GM21717 (cell line): ENCODE data around the gene ALDH3B1.

Experiments
- ATAC-seq: cut with Tn5 transposase; IDR thresholded peaks from one replicate; pipeline ENCODE4 v1.9.1; 2021; ENCODE audit warnings: mild to moderate bottlenecking, moderate library complexity; ENCODE audit not compliant: unreplicated experiment

ALDH3B1 gene

GRCh38 chr11:68012843-68013610 is 2.9 kb downstream of the ALDH3B1 start:
- ATAC-seq, result no peak

- ATAC-seq, result no peak
These were observed 3.6 kb downstream of the ALDH3B1 start for GRCh38 chr11:68013611-68014156.

DNA sequence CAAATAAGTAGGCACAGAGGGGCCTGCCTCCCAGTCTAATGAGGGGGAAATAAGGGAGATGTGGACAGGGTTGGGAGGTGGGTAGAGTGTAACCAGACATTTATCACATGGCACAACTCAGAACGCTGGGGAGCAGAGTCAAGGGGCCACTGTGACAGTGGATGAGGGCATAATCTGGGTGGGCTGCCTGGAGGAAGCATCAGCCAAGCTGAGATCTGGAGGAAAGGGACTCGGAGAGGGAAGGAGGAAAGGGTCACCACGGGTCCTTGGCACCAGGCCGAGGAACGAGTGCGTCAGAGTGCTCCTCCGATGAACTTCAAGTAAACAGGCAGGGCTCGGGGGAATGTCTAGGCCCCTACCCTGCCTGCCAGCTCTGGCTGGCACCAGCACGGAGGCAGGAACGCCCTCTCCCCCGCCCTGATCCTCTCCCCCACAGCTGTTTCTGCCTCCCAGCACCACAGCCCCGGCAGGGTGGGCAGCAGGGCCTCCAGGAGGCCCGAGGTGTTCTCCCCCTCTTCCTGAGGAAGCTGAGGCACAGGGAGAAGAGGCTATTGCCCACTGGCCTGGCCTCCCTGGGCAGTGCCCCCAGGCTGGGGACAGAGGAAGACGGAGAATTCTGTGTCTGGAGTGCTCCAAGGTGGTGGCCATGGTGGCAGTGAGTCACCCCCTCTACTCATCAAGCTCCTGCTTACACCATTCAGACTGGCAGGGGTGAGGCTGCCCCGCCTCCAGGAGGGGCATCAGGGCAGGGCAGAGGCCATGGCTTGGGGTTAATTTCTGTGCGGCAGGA is 4.2 kb downstream of the ALDH3B1 start:
- ATAC-seq, result no peak

- ATAC-seq, result no peak
These were observed 4.9 kb downstream of the ALDH3B1 start for GRCh38 chr11:68014947-68015447.

DNA sequence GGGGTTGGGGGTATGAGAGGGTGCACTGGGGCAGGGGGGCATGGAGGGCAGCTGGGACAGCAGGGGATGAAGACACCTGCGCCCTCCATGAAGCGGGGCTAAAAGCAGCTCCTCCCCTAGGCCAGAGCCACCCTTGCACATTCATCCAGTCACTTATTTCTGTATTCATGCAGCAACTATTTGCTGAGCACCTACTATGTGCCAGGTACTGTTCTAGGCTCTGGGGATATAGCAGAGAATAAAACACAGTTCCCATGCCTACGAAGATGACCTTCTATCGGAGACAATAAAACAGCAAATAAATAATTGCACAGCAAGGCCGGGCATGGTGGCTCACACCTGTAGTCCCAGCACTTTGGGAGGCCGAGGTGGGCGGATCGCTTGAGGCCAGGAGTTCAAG is 5.3 kb downstream of the ALDH3B1 start:
- ATAC-seq, result no peak

GRCh38 chr11:68016161-68016903 is 6.2 kb downstream of the ALDH3B1 start:
- no peak for ATAC-seq

- ATAC-seq, result no peak
These were observed 7.0 kb downstream of the ALDH3B1 start for GRCh38 chr11:68016904-68017817.

- ATAC-seq, result no peak
These were observed 8.0 kb downstream of the ALDH3B1 start for GRCh38 chr11:68017980-68018729.

DNA sequence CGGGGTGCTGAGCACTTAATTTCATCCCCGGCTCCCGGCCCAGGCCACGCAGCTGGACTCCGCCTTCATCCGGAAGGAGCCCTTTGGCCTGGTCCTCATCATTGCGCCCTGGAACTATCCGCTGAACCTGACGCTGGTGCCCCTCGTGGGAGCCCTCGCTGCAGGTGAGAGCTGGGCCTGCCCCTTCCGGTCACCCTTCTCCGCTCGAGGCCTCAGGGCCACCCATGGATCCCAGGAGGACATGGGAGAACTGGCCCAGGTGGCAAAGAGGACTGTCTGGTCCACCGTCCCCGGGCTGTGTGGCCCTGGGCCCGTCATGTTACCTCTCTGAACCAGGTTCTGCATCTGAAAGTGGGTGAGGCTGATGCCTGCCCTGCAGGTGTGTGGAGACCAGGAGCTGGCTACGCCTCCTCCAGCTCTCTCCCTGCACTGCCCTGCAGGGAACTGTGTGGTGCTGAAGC is 8.6 kb downstream of the ALDH3B1 start:
- no peak for ATAC-seq

DNA sequence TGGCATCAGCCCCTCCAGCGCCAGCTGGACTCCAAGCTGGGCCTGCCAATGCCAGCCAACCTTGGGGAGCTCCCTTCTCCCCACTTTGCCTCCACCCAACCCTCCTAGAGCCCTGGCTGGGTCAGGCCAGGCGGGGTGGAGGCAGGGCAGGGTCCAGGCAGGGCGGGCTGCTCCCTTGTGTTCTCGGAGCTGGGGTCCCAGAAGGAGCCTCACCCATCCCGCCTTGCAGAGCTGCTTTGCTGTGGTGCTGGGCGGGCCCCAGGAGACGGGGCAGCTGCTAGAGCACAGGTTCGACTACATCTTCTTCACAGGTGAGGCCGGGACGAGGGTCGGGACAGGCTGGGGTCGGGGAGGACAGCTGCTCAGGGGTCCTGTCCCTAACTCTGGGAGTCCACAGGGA is 9.4 kb downstream of the ALDH3B1 start:
- ATAC-seq, result no peak

- no peak for ATAC-seq
These were observed 10.4 kb downstream of the ALDH3B1 start for GRCh38 chr11:68020575-68020974.

DNA sequence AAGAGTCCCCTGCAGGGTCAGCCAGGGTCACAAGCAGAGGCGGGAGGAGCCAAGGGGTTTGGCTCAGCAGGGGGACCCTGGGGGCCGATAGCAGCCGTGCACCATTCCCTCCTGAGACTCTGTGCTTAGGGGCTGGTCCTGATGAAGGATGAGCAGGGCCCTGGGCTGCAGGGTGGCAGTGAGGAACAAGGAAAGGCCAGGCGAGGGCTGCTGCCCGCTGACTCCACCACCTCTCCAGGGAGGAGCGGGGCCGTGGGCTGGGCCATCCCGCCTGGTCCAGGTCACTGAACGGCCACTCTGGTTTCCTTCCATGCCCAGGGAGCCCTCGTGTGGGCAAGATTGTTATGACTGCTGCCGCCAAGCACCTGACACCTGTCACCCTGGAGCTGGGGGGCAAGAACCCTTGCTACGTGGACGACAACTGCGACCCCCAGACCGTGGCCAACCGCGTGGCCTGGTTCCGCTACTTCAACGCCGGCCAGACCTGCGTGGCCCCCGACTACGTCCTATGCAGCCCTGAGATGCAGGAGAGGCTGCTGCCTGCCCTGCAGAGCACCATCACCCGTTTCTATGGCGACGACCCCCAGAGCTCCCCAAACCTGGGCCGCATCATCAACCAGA is 11.2 kb downstream of the ALDH3B1 start:
- ATAC-seq, result no peak

GRCh38 chr11:68022531-68022930 is 12.4 kb downstream of the ALDH3B1 start:
- ATAC-seq, result no peak

- no peak for ATAC-seq
These were observed 14.4 kb downstream of the ALDH3B1 start for GRCh38 chr11:68024508-68024907.

DNA sequence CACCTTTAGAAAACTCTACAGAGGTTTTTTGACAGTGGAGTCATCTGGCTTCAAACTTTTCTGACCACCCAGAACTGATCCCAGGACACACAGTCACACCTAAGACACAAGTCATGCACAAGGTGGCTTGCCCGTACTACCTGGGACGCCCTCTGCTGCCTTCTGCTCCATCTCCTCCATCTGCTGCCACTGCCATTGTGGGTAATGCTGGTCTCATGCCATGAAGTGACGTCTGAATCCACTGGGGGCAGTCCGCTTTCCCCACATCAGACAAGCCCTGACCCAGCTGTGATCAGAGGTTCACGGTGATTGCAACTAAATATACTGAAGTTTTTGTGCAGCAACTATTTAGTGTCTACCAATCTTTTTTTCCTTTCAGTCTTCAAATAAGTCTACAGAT is 14.9 kb downstream of the ALDH3B1 start:
- ATAC-seq, result no peak

DNA sequence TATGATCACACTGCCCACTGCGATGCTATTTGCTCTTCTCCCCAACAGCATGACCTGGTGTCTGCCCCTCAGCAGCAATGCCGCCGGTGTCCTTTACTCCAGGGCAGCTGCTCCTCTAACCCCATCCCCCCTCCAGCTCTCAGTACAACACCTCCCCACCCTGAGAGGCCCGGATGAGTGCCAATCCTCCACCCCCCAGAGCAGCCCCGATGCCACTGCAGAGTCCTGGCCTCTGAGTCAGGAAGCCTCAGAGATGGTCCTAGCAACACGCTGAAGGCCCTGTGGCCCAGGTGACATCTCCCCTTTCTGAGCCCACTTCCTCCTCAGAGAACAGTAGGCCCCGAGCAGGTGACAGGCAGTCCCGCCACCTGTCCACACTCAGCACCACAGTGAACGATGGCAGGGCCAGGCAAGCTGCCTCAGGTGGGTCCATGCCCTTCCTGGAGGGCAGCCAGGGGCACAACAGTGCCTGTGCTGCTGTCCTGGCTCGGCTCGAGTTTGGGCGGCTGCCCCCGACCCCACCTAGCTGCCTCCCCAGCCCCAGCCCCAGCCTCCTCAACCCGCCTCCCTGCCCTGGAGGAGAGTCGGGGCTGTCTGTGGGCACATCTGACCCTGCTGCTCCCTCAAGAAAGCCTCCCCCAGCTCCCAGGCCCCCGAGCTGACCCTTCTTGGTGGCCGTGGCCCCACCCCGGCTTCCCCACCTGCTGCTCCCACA is 16.4 kb downstream of the ALDH3B1 start:
- no peak for ATAC-seq

GRCh38 chr11:68027667-68028066 is 17.5 kb downstream of the ALDH3B1 start:
- ATAC-seq, result no peak
